DMS79 (cell line): Measurements from ENCODE around the gene ADGRL3.

Experiments used
- DNase-seq: peaks from one replicate; lab custom pipeline; 2025; lab: John Stamatoyannopoulos, UW

ADGRL3 gene

GRCh38 chr4:62118558-62118957 is 918.4 kb downstream of the ADGRL3 start:
- no peak for DNase-seq

- DNase-seq = no peak
Measured at GRCh38 chr4:62119195-62119594, 919.1 kb downstream of the ADGRL3 start.

DNA sequence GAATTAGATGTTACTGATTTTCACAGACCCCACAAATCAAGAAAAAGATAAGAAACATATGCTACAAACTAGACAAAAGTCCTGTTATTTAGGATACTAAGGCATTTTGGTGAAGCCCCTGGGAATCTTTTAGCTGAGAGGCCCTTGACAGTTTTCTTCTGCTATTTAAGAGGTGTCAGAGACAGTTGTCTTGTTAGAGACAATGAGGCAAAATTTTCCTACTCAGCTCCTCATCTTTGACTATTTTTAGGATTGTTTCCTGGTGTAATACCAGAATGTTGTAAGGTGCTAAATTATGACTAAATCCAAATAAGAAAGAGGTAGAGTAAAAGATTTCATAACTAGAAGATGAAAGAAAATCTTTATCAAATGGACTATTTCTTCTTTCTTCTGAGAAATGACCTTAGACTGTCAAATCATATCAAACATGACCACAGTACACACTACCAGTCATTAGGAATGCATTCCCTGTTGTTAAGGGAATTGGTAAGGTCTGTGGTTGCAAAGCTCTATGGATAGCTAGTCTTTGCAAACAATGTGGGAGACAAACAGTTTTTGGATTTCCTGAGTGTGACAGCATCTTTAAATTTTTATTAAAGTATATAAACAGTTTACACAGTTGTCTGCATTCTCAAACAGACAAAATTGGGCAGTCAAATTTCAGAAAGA is 926.1 kb downstream of the ADGRL3 start:
- DNase-seq = no peak
